PFSK-1 (cell line): ENCODE data around the gene C11orf58.

Source experiments
- POLR2AphosphoS5 ChIP-seq: IDR thresholded peaks from 2 replicates; pipeline ENCODE4 v1.6.1; 2012; ENCODE audit warnings: low read depth, mild to moderate bottlenecking, control low read depth, low read length, moderate library complexity
- SIN3A ChIP-seq: IDR thresholded peaks from 2 replicates; pipeline ENCODE4 v1.6.1; 2012; ENCODE audit warnings: mild to moderate bottlenecking, low read length, moderate library complexity, borderline replicate concordance; ENCODE audit not compliant: insufficient read depth
- TAF1 ChIP-seq: IDR thresholded peaks from 2 replicates; pipeline ENCODE4 v1.6.1; 2012; ENCODE audit warnings: low read length, control low read depth, borderline replicate concordance; ENCODE audit not compliant: insufficient read depth

GRCh38 chr11:16758382-16759024 is 20.1 kb downstream of the C11orf58 start:
- peak; percentile 36; the same call in 1 of the 2 replicates for TF ChIP-seq POLR2AphosphoS5
- TF ChIP-seq TAF1: no peak
- TF ChIP-seq SIN3A: no peak
